RKO (cell line): ENCODE data around the gene SGSH.
A peak's percentile ranks its signal among the peaks of the same experiment; 100 is the strongest.

ENCODE experiments used
- DNase-seq: peaks from one replicate; pipeline ENCODE4 v3.0.0-alpha.2; 2016; ENCODE audit warnings: low spot score

Gene SGSH

DNA sequence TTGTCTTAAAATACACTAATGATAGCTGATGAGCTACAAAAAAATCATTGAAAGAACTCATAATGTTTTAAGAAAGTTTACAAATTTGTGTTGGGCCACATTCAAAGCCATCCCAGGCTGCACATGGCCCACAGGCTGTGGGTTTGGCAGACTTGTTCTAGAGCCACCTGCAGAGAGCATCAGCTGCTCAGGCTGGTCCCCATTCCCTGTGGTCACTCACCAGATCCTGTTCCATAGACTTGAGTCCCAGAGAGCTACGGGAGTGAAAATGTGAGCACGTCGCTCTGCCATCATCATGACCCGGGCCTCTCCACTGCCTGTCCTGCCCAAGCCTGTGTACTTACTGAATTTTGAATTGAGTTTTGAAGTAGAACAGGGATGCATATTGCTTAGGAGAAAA is 7.0 kb upstream of the SGSH start:
- DNase-seq: no peak

DNA sequence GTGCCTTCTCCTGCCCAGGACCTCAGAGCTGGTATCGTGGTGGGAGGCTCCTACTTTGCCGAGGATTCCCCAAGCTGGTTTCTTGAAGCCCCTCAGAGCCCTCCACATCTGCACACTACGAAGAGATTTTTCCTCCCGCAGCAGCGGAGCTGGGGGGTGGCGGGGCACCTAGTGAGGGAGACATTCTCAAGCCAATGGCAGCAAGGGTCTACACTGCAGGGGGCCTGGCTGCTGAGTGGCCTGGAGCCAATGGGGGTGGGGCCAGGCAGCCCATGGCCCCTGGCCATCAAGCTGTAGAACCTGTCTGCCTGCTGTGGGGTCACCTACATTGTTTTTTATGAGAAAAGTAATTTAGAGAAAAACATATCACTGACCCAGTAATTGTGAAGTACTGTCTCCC is 5.1 kb upstream of the SGSH start:
- no peak for DNase-seq

GRCh38 chr17:80224683-80225082 is 4.5 kb upstream of the SGSH start:
- DNase-seq: no peak

GRCh38 chr17:80223838-80224497 is 3.8 kb upstream of the SGSH start:
- no peak for DNase-seq

DNA sequence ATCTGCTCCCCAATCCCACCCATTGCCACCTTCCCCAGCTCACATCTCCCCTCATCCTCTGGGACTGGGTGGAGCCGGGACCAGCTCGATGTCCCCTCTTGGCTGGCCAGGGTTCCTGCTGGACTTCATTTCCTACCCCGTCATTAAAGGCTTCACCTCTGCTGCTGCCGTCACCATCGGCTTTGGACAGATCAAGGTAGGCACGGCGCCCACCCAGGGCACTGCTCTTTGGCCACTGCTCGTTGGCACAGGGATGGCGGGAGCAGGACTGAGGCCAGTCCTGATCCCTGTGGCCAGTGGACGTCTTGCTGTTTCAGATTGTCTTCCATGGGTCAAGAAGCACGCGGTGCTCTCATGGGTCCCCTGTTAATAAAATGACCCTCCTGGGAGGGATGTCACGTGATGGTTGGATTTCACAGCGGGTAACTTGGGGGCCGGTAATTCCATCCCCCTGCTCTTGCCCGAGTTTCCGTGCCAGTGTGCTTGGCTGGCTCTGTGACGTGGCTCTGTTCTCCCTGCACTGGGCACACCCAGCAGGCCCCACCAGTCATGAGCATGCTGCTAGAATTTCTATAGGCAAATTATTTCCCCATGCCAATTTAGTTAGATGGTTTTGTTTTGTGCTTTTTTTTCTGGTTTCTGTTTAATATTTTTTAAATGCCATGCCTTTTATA is 3.1 kb upstream of the SGSH start:
- no peak for DNase-seq

DNA sequence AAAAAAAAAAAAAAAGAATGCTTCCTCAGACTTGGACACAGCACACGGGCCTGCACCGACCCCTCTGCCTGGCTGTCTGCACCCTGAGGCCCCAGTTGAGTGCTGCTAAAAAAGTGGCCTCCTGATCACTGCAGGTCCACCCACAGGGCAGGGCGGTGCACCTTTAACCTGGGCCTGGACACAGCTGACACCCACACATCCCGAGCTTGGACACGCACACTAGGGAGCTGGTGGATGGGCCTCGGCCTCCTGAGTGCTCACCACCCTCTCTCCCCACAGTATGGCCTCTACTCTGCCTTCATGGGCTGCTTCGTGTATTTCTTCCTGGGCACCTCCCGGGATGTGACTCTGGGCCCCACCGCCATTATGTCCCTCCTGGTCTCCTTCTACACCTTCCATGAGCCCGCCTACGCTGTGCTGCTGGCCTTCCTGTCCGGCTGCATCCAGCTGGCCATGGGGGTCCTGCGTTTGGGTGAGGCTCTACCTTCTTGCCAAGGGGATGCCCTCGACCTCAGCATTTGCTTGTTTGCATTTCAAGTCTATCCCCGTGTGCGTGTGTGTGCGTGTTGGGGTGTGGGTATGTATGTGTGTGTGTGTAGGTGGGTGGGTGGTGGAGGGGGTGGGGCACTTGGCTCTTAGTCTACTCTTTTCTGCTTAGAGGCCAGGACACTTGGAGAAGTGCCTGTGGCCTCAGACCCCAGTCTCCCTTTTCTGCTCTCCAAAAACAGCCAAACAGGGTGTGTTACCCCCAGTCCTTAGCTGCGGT is 2.4 kb upstream of the SGSH start:
- no peak for DNase-seq

- DNase-seq: no peak
These were observed 1.4 kb upstream of the SGSH start for GRCh38 chr17:80221351-80222105.

DNA sequence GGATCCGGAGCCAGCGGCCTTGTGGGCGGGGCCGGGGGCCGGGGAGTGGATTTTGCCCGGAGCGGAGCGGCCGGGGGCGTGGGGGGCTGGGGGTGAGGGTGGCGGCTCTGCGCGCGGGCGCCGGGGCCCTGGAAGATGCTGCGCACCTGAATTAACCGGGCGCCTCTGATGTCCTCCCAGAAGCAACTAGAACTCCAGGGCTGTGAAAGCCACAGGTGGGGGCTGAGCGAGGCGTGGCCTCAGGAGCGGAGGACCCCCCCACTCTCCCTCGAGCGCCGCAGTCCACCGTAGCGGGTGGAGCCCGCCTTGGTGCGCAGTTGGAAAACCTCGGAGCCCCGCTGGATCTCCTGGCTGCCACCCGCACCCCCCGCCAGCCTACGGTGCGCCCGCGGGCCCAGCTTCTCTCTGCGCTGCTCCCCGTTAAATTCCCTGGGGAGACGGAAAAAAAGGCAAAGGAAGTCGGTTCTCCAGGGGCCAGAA is 643 bp upstream of the SGSH start:
- peak; percentile 12 for DNase-seq

- no peak for DNase-seq
These were observed 425 bp downstream of the SGSH start for GRCh38 chr17:80219763-80220053.

DNA sequence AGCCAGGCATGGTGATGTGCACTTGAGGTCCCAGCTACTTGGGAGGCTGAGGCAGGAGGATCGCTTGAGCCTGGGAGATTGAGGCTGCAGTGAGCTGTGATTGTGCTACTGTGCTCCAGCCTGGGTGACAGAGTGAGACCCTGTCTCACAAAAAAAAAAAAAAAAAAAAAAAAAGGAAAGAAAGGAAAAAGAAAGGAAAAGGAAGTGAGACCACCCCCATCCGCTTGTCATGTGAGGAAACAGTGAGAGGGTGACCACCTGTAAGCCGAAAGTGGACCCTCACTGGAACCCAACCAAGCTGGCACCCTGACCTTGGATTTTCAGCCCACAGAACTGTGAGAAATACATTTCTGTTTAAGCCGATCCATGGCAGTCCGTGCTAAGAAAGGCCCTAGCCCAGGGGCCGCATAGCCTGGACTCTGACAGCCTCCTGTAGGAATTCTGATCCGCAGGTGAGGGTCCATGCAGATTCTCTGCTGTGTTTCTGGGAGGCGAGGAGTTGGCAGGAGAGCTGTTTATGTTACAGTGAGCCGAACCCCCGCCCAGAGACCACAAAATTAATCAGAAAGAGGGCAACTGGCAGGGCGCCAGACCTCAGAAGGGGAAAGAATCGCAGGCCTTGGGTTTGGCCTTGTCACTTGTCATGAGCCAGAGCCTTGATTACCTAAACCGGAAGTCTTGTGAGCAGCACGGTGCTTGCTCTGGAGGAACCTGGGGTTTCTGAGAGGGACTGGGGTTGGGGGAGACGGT is 945 bp downstream of the SGSH start:
- peak; percentile 84 for DNase-seq

DNA sequence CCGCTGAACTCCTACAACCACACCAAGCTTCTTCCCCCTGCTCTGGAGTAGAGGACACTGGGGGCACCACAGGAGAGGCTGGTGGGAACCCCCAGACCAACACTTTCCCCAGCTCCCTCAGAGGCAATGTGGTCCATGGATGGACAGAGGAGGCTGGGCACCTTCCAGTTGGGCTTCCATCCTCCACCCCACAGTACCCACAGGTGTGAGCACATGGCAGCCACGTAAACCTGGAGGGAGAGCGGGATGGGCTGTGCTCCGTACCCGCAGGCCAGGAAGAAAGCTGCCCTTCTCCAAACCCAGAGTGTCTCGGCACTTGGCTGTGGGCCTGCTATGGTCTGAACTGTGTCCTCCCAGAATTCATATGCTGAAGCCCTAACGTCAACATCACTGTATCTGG is 1.7 kb downstream of the SGSH start:
- no peak for DNase-seq

DNA sequence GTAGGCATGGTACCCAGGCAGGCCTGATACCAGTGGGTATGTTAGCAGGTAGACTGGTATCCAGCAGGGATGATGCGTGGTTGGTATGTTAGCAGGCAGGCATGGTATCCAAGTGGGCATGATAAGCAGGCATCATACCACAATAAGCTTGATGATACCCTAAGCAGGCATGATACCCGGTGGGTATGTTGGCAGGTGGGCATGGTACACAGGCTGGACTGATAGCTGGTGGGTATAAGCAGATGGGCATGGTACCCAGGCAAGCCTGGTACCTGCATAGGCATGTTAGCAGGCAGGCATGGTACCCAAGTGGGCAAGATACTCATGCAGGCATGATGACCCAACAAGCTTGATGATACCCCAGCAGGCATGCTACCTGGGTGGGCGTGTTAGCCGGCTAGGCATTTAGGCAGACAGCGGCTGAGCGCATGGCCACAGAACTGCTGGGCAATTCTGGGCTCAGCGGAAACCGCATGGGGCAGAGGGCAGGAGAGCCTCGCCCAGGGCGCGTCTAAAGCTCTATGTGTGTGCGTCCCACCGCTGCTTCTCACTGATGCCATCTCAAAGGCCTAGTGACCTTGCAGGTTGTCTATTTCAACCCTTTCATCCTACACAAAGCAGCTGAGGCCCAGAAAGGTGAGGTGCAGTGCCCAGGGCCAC is 2.3 kb downstream of the SGSH start:
- DNase-seq: no peak

DNA sequence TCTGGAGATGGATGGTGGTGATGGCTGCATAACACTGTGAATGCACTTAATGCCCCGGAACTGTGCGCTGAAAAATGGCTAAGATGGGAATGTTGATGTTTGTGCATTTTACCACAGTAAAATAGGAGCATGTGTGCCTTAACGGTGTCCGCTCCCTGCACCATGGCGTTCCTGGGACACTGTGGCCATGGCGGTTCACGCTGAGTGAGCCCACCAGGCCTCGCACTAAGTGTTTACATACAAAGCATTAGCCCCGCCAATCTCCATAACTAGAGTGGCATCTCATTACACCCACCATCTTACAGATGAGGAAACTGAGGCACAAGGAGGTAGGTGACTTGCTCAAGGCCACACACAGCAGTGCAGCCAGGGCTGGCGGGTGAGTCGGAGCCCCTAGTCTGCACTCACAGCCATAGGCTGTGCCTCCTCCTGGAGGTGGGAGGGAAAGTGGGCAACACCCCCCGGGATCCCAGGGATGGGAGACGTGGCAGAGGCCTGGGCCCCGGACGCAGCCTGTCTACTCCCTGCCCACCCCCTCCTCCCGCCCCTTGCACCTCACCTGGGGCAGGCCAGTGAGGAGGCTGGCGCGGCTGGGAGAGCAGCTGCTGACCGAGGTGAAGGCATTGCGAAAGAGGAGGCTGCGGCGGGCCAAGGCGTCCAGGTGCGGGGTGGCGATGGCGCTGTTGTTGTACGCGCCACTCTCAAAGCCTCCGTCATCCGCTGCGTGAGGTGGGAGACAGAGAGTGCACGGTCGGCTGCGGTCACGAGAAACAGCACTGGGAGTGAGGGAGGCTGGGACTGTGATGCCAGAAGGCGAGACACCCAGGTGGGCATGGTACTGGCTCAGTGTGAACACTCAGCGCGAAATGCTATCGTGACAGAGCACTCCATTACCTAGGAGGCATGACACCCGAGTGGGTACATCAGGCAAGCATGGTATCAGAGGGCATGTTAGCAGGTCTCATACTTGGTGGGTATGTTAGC is 3.4 kb downstream of the SGSH start:
- no peak for DNase-seq

- no peak for DNase-seq
These were observed 5.3 kb downstream of the SGSH start for GRCh38 chr17:80214878-80215210.

GRCh38 chr17:80214012-80214877 is 5.9 kb downstream of the SGSH start:
- no peak for DNase-seq

GRCh38 chr17:80213643-80213975 is 6.5 kb downstream of the SGSH start:
- DNase-seq: no peak

DNA sequence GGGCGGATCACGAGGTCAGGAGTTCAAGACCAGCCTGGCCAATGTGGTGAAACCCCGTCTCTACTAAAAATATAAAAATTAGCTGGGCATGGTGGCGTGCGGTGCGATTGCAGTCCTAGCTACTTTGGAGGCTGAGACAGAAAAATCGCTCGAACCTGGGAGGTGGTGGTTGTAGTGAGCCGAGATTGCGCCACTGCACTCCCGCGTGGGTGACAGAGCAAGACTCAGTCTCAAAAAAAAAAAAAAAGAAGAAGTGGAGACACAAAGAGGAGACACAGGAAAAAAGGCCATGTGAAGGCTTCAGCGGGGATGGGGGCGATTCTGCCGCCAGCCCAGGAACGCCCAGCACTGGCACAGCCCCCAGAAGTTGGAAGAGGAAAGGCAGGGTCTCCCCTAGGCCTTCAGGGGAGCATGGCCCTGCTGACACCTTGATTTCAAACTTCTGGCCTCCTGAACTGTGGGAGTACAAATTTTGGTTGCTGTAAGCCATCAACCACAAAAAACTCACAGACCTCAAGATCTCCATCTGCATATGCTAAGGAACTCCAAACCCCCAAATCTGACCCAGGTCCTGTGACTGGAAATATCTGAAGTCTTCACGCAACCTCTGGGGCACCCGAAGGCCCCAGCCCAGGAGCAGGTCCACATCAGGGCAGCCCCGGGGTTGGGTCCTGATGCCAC is 7.0 kb downstream of the SGSH start:
- no peak for DNase-seq

DNA sequence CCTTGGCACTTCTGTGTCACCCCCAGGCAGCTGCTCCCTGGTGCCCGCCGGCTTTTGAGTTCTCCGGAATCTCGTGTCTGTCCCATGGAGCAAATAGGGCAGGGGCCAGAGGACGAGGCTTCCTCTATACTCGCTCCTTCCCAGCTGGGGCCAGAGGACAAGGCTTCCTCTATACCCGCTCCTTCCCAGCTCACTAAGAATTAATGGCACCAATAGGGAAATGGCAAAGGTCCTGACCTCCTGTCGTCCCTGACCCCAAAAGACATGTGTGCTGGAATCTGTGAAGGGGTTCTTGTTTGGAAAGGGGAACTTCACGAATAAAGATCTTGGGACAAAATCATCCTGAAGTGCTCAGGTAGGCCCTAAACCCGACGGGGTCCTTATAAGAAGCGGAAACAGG is 7.6 kb downstream of the SGSH start:
- DNase-seq: no peak

DNA sequence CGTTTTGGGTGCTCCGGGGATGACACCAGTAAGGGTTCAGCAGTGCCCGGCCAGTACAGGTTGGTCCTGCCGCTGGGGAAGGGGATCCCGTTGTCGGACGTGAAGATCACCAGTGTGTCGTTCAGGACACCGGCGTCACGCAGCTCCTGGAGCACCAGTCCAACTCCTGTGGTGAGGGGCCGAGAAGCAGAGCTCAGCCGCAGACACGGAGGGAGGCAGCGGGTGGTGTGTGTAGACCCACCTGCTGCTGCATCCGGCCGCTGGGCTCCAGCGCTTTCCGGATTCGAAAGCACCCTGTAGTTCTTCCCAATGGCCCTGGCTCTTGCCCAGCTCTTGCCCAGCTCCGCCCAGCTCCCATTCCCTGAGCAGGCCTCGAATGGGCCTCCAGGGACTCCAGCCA is 8.0 kb downstream of the SGSH start:
- DNase-seq: no peak
